HG03045 (cell line): Measurements from ENCODE around the gene GNA12.
"Not testable (repeated sequence)": the region's sequence is repeated elsewhere in the genome, so short reads cannot be mapped to it uniquely, and the experiment has no call there.

Experiments
- ATAC-seq: cut with Tn5 transposase; IDR thresholded peaks from one replicate; pipeline ENCODE4 v1.9.1; 2021; ENCODE audit warnings: mild to moderate bottlenecking, moderate library complexity; ENCODE audit not compliant: unreplicated experiment

The GNA12 gene

DNA sequence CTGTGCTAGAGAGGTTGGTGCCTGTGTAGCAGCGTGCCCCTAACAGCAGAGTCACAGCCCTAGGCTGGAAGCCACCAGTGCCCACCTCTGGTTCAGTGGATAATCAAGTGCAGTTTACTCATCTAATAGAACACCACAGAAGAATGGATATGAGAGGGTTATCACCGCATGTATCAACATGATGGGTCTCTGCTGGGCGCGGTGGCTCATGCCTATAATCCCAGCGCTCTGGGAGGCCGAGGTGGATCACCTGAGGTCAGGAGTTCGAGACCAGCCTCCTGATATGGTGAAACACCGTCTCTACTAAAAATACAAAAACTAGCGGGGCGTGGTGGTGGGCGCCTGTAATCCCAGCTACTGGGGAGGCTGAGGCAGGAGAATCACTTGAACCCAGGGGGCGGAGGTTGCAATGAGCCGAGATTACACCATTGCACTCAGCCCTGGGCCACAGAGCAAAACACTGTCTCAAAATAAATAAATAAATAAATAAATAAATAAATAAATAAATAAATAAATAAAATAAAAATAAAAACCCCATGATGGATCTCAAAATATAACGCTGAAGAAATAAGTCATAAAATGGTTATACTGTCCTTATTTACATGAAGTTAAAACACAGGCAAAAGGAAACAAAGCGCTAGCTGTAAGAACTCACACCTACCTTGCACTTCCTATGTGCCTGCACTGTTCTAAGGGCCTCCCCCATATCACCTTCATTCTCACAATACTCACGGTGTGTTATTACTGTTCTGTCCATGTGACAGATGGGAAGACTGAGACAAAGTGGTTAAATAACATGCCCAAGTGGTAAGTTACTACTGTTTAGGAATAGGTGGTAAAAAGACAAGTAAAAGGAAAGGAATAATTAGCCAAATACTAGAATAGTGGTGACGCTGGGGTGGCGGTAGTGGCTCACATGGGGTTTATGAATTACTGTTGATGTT lies 85.2 kb downstream of the GNA12 start:
- ATAC-seq, result no peak

DNA sequence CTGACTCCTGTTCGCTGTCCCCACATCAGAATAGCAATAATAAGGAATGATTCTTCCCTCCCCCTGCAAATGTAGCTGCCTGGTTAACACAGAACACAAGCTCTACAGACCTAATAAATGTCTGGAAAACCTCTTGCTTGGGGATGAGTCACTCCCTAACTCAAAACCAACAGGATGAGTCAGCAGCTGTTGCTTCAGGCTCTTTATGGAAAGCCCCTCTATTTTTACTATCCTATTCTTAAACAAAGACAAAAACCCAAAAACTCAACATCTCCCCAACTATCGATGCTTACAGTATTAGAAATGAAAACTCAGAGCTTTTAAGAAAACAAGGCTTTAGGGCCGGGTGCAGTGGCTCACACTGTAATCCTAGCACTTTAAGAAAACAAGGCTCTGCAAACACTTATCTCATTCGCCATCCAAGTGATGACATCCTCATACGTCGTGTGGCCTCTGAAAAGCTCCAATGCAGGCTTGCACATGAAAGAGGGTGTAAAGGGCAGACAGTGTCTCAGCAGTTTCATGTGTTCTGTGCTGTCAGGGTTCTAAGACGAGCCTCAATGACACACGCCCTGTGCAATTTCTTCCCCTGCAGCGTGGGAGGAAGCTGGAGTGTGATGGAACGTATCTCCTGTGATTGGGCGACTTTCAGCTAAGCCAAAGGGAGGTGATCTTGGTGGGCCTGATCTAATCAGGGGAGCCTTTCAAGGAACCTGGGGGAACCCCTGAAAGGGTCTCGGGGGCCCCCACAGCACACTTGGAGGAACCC lies 86.0 kb downstream of the GNA12 start:
- peak; percentile 67 for ATAC-seq

DNA sequence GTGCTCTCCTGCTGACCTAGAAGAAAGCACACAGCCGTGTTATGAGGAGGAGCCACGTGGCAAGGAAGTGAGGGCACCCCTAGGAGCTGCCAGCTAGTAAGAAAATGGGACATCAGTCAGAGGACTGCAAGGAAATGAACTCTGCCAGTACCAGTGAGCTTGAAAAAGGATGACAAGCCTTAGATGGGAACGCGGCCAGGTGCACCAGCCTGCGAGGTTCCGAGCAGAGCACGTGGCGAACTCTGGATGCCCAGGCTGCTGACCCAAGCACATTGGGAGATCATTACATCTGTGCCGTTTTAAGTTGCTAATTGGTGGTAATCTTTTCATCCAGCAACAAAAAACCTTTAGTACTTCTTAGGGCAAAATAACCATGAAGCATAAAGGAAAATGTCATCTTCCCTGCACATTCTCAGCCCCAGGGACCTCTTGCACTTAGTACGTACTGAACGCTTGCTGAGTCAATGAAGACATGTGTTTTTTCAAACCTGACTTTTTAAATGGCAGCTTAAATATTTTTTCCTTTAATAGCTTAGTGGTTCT lies 86.7 kb downstream of the GNA12 start:
- ATAC-seq, result no peak

DNA sequence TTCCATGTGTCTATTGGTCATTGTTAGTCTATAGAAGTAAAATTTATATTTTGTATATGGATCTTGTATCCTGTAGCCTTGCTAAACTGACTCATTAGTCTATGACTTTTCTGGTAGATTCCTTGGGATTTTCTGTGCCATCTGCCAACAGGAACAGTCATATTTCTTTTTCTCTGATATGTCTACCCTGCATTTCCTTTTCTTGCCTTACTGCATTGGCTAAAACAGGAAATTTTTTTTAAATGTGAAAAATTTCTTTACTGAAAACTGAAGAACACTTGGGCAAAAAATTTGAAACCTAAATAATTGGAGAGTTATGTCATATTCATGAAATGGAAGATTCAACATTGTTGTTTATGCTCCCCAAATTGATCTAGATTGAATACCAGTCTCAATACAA lies 88.6 kb downstream of the GNA12 start:
- ATAC-seq, result no peak

DNA sequence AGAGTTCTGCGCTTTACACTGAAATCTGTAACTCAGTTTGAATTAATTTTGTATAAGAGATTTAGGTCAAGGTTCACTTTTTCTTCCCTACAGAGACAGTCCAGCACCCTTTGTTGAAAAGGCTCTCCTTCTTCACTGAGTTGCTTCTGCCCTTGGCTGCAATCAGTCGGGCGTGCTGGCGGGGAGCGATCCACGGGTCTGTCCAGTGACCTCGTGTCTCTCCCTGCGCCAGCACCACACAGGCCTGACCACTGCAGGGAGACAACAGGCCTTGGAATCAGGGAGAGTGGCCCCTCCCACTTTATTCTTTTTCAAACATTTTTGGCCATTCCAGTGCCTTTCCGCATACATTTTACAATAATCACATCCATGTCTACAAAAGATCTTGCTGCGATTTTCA lies 89.2 kb downstream of the GNA12 start:
- ATAC-seq, result no peak

DNA sequence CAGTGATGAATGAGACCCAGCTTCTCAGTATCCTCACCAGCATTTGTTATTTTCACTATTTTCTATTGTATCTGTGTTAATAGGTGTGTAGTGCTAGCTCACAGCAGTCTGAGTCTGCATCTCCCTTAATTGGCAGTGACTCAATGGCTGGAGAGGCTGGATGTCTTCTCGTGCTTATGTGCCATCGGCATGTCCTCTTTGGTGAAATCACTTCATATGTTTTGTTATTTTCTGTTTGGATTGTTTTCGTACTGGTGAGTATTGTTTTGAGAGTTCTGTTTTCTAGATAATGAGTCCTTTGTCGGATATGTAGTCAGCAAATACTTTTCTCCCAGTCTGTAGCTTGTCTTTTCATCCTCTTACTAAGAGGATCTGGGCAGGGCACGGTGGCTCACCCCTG lies 90.0 kb downstream of the GNA12 start:
- ATAC-seq, result no peak

GRCh38 chr7:2753148-2753547 lies 91.0 kb downstream of the GNA12 start:
- no peak for ATAC-seq

DNA sequence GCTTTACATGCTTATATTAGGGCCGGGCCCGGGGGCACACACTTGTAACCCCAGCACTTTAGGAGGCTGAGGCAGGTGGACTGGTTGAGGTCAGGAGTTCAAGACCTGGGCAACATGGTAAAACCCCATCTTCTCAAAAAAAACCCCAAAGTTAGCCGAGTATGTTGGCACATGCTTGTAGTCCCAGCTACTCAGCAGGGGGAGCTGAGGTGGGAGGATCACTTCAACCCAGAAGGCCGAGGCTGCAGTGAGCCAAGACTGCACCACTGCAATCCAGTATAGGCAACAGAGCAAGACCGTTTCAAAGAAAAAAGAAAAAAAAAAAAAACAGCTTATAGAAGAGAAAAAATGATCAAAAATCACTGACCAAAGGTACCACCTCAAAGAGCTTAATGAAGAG lies 93.0 kb downstream of the GNA12 start:
- ATAC-seq, result no peak

DNA sequence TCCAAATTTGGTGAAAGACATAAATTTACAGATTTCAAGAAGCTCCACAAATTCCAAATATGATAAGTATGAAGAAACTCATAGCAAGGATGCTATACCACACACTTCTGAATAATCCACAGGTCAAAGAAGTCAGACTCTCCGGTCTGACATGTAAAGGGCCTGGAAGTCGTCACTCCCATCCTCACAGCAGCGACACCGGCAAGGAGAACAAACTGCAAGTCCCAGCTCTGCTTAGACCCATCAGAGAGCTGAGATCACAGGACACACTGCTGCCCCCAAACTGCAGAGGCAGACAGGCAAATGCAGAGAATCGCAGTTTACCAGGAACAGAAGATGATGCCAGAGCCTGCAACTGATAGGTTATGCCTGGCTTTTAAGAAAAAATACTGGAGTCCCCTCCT lies 94.1 kb downstream of the GNA12 start:
- ATAC-seq, result no peak

DNA sequence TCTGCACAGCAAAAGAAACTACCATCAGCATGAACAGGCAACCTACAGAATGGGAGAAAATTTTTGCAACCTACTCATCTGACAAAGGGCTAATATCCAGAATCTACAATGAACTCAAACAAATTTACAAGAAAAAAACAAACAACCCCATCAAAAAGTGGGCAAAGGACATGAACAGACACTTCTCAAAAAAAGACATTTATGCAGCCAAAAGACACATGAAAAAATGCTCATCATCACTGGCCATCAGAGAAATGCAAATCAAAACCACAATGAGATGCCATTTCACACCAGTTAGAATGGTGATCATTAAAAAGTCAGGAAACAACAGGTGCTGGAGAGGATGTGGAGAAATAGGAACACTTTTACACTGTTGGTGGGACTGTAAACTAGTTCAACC lies 95.4 kb downstream of the GNA12 start:
- not testable (repeated sequence) for ATAC-seq

GRCh38 chr7:2743523-2744185 lies 100.5 kb downstream of the GNA12 start:
- ATAC-seq, result not testable (repeated sequence)

DNA sequence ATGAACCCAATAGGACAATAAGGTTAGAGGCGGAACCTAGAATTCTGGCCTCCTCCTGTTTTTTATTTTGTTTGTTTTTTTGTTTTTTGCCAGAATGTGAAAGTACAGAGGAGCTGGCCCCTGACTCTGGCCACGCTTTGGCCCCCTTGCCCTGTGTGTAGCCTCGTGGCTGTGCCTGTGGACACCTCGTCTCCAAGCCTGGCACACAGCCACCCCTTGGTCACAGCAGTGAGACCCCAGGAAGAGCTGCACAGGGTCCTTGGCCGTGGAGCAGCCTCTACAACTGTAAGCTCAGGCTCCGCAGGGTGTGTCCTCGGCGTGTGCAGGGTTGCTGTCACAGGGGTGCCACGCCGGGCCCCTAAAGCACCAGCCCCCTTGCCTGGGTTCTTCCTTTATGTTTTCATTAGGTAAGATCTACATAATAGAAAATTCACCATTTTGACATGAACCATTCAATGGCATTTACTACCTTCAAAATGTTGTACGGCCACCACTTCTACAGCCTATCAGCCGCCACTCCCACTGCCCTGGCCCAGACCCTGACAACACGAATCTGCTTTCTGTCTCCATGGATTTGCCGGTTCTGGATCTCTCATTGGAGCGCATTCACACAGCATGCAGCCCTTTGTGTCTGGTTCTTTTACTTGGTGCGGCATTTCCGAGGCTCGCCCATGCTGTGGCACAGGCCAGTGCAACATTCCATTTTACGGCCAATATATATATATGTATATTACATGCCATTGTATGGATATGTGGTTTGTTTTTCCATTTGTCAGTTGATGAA lies 105.2 kb downstream of the GNA12 start:
- ATAC-seq, result no peak

DNA sequence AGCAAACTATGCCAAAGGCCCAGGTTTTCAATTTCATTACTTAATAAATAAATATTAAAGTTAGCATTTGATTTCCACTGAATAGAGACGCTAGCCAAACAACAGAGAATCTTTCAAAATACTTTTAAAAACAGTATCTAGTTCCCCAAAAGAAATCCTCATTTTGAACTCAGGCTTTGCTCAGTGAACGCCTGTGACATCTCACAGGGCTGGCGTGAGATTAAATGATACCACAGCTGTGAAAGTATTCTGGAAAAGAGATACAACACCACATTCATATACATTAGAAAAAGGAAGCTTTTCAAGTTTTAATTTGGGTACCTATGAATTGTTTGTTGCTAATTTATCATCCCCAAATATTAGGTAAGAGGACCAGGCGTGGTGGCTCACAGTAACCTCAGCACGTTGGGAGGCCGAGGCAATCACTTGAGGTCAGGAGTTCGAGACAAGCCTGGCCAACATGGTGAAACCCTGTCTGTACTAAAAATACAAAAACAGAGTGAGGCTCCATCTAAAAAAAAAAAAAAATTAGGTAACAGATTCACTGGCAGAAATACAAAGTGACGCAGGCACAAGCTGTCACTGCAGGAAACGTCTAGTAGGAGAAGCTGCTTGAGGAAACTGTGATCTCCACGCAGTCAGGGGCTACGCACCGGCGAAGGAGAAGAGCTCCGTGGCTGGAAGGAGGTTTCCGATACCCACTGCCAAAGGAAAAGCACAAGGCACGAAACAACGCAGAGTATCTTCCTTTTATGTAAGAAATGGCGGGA lies 106.2 kb downstream of the GNA12 start:
- ATAC-seq, result no peak

DNA sequence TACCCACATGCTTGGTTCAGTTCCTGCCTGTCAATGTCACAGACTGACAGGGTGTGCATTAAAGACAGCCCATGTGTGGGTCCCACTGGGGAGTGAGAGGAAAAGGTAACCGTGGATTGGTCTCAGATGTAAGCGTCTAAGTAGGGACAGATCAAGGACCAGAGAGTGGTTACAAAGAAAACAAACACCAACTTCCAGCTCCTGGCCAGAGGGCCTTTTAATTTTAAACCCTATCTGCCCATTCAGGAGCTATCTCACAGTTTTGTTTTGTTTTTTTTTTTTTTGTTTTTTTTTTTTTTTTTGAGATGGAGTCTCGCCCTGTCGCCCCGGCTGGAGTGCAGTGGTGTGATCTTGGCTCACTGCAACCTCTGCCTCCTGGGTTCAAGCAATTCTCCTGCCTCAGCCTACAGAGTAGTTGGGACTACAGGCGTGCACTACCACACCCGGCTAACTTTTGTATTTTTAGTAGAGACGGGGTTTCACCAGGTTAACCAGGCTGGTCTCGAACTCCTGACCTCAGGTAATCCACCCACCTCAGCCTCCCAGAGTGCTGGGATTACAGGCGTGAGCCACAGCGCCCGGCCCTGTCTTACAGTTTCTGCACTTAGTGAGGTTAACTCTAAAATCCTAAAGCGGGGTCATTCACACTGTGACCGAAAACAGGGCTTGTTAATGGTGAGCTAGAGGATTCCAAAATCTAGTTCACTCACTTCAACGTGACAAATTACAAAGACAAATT lies 106.9 kb downstream of the GNA12 start:
- ATAC-seq, result not testable (repeated sequence)

DNA sequence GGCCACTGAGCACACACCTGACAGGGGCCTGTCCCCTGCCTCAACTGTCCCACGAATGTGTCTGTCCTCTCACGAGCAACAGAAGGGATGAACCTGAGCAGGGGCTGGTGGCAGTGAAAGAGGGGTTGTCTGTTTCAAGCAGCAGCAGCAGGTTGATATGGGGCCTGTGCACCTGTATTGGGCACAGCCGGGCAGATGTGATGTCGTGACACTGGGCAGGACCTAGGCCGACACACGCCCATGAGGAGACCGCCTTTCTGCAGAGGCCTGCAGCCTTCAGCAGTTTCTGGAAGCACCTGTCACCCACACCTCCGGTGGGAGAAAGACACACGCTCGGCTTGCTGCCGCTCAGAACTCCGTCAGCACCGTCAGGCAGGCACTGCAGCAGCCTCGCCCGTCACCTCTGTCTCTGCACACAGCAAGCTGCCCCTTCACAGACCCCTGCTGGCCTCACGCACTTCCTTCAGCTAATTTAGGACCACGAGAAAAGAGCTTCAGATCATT lies 107.6 kb downstream of the GNA12 start:
- no peak for ATAC-seq

DNA sequence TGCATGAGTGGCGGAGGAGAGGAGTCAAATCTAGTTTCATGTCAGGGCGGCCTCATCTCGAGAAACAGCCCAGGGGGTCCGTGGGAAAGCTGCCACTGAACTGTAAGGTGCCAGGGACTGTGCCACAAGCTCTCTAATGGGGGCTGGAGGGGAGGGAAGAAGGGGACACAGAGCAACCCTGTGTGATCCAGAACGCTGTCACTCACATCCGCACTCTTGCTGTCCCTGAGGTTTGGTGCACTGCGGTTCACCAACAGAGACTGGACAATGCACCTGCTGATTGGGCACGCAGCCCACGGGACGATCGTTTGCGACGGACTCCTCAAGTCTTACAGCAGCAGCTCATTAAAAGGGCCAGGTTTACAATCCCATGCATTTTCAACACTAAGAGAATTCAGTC lies 108.4 kb downstream of the GNA12 start:
- ATAC-seq, result no peak

GRCh38 chr7:2734751-2735571 lies 109.1 kb downstream of the GNA12 start:
- ATAC-seq, result no peak

DNA sequence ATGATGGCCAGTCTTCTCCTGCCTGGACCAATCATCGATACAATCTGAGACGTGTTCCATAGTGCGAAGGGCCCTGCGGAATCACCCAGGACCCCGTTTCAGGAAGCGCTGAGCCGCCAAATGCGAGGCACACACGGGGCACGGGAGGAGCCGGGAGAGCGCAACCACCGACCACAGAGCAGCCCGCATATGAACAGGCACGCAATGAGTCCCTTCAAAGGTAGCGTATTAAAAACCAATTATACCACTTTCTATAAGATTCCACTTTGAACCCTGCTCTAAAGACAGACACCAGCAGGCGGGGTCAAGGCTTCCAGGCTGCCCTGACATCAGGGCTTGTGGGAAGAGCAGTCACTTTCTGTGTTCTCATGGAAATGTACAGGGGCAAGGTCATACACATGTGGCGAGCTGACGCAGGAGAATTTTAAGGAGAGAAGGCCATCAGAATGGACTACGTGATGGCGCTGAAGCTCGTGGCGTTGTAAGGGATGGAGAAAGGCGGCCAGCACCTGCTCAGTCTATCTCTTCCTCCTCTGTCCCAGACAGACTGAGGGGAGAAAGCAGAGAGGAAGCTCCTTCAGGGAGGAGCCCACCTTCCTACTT lies 109.9 kb downstream of the GNA12 start:
- ATAC-seq, result no peak
